Limb (tissue), 2 donors: ENCODE measurements around the gene C10orf90.

ENCODE experiments used
- DNase-seq, 2 donors: peaks; one replicate each; pipeline ENCODE4 v3.0.0-alpha.2; 2016; ENCODE audit errors: extremely low spot score in 2 of 2

C10orf90 gene

GRCh38 chr10:126674741-126675515 lies 4.4 kb upstream of the C10orf90 start:
- DNase-seq, result no peak

DNA sequence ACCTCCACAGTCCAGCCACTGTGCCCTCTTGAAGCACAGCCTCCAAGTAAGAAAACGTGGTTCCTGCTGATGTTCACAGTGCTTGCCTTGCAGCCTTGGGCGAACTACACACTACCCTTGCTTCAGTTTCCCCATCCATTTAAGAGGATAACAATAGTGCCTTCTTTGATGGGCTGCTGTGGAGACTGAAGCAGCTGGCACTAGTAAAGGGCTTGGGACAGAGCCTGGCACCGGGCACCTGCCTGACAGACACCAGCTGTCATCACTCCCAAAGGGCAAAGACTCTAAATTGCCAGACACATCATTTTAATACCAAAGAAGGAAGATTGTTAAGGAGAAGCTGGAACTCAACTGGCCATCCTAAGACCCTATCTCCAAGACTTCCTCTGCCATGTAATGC lies 3.1 kb upstream of the C10orf90 start:
- no peak for DNase-seq

DNA sequence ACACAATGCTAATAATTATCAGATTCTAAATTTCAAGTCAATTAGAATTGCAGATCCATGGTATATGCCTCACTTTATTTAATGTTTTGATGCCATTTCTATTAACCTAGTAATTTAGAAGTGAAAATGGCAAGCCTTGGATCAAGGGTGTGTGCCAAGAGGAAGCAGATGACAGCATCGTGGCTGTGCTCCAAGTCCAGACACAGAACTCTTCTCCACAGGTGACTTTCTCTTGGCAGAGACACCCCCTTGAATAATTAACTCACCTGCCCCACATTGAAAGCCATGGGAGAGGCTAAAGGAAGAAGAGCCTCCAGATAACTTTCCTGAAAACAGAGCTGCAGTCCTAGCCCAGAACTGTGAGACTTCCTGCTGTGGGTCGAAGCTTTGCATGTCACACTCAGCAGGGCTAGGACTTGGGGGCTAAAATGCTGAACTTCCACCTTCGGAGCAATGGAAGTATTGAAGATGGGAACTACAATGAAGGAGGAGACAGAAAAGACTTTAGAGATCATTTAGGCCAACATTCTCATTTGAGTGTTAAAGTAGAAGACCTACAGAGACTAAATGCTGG lies 996 bp upstream of the C10orf90 start:
- DNase-seq, result no peak

- no peak for DNase-seq
Observed at GRCh38 chr10:126670895-126671261, 385 bp upstream of the C10orf90 start.

DNA sequence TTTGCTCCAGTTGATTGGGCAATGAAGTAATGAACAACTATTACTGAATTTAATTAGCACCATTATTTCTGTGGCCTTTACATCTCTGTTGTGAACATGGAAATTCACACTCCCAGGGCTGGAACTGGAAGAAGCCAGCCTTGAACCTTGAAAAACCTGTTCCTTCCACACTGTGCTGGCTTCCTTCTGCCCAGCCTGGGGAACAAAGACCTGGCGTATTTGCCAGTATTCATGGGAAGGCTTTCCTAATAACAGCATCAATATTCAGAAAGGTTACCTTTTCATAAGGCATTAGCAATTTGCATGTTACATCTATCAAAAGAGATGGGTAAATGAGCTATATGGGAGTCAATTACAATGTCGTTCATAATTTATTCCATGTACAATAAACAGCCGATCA lies 1.3 kb downstream of the C10orf90 start:
- no peak for DNase-seq

GRCh38 chr10:126668505-126668904 lies 2.0 kb downstream of the C10orf90 start:
- DNase-seq, result no peak

DNA sequence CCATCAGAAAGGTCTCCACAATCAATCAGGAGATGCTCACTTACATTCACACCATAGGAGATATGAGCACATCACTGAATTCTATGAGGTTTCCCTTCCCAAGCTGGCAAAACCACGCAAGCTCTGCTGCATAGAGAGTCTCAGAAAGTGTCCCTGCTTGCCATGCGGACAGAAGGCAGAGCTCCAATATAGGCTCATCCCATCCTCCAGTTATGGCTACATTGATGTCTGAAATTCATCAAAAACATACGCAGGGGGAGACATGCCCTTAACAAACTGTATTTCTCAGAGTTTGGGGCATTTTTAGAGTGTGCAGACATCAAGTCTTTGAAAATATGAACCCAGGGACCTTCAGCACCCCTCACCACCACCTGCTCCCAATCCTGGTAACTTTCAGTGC lies 2.9 kb downstream of the C10orf90 start:
- DNase-seq, result no peak

- no peak for DNase-seq
Observed at GRCh38 chr10:126665207-126665606, 5.3 kb downstream of the C10orf90 start.

- DNase-seq, result no peak
Observed at GRCh38 chr10:126663880-126664279, 6.6 kb downstream of the C10orf90 start.

GRCh38 chr10:126663328-126663727 lies 7.2 kb downstream of the C10orf90 start:
- DNase-seq, result peak; percentile 47 to 68

DNA sequence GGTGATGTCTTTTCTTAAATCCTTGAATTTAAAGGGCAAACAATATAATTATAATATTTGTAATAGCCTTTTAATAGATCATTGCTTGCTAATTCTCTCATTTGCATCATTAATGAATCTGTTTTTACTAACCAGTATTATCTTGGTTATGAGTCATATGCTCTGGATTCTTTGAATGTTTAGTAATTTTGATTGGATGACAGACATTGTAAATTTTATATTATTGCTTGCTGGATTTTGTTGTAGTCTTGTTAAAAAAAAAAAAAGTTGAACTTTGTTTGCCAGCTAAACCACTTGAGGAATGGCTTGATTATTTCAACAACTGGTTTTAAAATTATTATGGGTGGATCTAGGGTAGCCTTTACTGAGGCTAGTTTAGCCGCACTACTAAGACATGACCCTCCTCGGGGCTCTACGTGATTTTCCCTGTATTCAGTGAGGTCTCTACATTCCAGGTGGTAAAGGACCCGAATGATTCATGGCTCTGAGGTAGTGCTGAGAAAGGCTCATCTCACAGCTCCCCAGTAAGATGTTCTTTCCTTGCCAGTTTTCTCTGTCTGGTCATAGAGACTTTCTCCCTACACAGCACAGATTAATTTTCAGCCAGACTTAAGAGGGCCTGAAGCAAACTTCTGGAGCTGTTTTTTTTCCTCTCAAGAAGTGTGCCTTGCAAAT lies 8.5 kb downstream of the C10orf90 start:
- no peak for DNase-seq

- DNase-seq, result no peak
Observed at GRCh38 chr10:126661356-126661755, 9.1 kb downstream of the C10orf90 start.

GRCh38 chr10:126659750-126660149 lies 10.7 kb downstream of the C10orf90 start:
- no peak for DNase-seq

DNA sequence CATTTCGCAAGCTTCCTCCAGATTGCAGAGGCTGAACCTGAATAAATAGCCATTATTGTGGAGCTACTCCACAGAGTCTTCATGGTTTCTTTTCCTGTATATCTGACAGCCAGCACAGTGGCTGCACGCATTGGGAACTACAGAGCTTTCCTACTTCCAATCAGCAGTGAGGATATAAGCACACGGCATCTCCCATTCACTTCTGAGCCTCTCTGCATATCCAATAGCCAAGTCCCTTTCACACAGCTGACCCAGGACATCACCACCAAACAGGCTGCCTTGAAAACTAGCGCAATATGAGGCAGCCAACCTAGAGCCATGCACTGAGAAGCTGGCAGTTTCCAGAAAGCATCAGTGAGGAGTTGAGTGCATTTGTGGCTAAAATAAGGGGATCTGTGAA lies 11.6 kb downstream of the C10orf90 start:
- DNase-seq, result no peak

DNA sequence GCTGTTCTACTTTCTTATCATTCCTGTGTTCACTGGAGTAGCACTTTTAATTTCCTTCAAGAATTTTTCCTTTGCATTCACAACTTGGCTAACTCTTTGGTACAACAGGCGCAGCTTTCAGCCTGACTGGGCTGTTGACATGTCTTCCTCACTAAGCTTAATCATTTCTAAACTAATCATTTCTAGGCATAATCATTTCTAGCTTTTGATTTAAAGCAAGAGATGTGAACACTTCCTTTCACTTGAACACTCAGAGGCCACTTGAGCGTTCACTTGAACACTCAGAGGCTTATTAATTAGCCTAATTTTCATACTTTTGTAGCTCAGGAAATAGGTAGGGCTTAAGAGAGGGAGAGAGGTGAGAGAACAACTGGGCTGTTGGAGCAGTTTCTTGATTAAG lies 15.9 kb downstream of the C10orf90 start:
- no peak for DNase-seq

DNA sequence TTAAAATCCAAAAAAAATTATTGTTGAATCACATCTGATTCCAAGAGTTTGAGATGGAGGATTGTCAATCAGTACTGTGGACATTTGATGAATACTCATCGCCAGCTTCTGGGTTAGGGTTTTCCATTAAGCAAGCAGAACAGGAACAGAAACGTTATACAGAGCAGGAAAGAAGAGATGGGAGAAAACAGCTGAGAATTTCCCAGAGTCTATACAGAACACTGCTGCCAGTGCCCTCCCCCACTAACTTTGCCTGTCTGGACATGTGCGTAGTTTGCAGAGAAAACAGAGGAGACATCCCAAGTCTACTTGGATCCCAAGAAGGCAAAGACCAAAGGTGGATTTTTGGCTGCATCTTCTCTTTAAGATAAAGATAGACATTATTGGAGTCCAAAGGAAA lies 19.0 kb downstream of the C10orf90 start:
- DNase-seq, result peak in 1 of 2 donors; percentile 41

- no peak for DNase-seq
Observed at GRCh38 chr10:126650161-126650560, 20.3 kb downstream of the C10orf90 start.

GRCh38 chr10:126647116-126647515 lies 23.4 kb downstream of the C10orf90 start:
- no peak for DNase-seq

DNA sequence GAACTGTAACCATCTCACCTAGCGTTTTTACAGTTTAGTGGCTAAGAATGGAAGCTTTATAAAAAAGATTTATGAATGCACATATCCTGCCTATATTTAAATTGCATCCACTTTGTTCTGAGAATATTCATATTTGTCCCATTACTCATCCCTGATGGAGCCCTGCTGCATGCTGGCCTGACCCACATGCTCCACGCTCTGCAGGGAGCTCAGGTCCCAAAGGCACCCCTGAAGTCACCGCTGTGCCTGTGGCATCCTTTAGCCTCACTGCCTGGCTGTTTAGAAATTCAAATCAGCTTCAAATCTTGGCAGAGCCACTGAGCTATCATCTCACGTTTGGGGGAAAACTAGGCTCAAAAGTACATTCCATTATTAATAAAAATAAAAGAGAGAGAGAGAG lies 24.4 kb downstream of the C10orf90 start:
- DNase-seq, result no peak

GRCh38 chr10:126640401-126640800 lies 30.1 kb downstream of the C10orf90 start:
- no peak for DNase-seq

GRCh38 chr10:126639084-126639483 lies 31.4 kb downstream of the C10orf90 start:
- DNase-seq, result no peak

DNA sequence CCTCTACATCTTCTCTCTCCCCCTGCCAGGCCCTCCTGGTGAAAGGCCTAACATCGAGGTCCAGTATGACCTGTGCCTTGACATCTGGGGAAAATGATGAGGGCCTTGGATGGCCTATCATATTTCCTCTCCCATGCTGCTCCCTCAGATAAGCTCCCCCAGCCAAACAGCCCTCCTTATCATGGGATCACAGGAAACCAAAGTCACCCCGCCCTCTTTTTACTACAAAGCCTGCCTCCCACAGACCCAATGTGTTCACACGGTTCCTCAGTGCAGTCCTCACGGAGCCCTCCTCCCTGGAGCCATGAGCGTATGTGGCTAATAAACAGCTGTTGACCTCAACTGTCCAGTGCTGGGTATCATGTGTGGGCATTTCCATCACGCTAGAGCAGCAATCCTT lies 32.0 kb downstream of the C10orf90 start:
- DNase-seq, result no peak

DNA sequence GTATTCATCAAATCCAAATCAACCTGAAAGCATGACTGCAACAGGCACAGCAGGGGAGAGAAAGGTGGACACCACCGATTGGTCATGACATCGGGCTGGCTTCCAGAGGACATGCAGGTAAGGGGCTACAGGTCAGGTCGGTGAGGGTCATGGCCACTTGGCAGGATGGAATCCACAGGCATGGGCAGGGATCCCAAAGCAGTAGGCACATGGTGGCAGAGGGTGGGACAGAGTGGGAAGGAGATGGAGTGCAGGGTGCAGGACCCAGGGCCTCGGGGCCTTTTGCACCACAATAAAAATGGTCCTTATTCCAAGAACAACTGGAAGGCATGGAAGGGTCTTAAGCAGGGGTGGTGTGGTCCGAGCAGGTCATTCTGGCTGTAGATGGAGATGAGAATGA lies 33.0 kb downstream of the C10orf90 start:
- no peak for DNase-seq
